Esophagus squamous epithelium (tissue), 4 donors: ENCODE measurements around the gene TTLL3.

Source experiments
- POLR2A ChIP-seq, 4 donors: fragments of 450-650 bp; IDR thresholded peaks; one replicate each; pipeline ENCODE4 v1.6.1; 2017; ENCODE audit warnings: antibody characterized with exemption in 4 of 4, mild to moderate bottlenecking in 4 of 4, moderate library complexity in 3 of 4
- TF ChIP-seq, protein P1 (sequence below), 6 experiments: fragments of 450-650 bp in 4 of 6; fragments of 200-600 bp in 2 of 6; sonication (generic) in 2 of 6; IDR thresholded peaks; one replicate each; pipeline ENCODE4 v1.5.1; 2016 to 2019; ENCODE audit warnings: antibody characterized with exemption in 6 of 6, mild to moderate bottlenecking in 4 of 6, moderate library complexity in 4 of 6

DNA sequence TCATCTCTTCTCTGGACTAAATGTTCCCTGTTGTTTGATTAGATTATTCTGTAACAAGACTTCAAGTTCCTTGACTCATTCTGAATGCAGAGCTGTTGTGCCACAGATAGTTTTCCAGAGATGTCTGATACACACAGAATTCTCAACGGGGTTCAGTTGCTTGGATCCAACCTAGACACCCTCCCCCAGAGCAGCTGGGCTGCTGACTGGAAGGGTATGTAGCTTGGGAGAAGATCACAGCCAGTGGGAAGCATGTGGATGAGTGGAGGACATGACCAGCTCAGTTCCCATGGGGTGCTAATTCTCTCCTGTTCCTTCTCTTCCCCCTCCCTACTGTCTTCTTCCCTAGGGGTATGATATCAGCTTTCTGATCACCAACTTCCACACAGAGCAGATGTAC, 6.6 kb upstream of the TTLL3 start:
- TF ChIP-seq, protein P1, sequence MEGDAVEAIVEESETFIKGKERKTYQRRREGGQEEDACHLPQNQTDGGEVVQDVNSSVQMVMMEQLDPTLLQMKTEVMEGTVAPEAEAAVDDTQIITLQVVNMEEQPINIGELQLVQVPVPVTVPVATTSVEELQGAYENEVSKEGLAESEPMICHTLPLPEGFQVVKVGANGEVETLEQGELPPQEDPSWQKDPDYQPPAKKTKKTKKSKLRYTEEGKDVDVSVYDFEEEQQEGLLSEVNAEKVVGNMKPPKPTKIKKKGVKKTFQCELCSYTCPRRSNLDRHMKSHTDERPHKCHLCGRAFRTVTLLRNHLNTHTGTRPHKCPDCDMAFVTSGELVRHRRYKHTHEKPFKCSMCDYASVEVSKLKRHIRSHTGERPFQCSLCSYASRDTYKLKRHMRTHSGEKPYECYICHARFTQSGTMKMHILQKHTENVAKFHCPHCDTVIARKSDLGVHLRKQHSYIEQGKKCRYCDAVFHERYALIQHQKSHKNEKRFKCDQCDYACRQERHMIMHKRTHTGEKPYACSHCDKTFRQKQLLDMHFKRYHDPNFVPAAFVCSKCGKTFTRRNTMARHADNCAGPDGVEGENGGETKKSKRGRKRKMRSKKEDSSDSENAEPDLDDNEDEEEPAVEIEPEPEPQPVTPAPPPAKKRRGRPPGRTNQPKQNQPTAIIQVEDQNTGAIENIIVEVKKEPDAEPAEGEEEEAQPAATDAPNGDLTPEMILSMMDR (IDR thresholded peaks at IDR 0.05), result no peak
- TF ChIP-seq POLR2A (IDR thresholded peaks at IDR 0.05), result no peak
